HCT116 (cell line): Measurements from ENCODE around the gene TNRC18. TPM values are rescaled to one million over a fixed set of nuclear protein-coding genes. Genes with fewer than 3 reads are reported as not detected.

ENCODE experiments used
- ATAC-seq: fragments of 200-7000 bp; cut with Tn5 transposase; 2 replicates; pipeline ENCODE4 v1.9.1; 2020; ENCODE audit warnings: mild to moderate bottlenecking, moderate library complexity
- BruUV-seq: library from RNA; stranded (reverse); fragments of 400-500 nt; replicated peaks from 2 replicates; lab custom pipeline; 2021; lab: Mats Ljungman, UMichigan
- CTCF ChIA-PET: fragments of 300-600 bp; sonication (Branson Sonifier 250); formaldehyde crosslinking; loops from one replicate; lab custom pipeline; 2021; ENCODE audit warnings: antibody characterized with exemption; lab: Charles Lee
- POLR2A ChIA-PET: fragments of 300-600, 350-600 bp; sonication (Branson Sonifier 250); formaldehyde crosslinking; loops from one replicate; lab custom pipeline; 2021; ENCODE audit warnings: antibody characterized with exemption; lab: Charles Lee
- RAD21 ChIA-PET, 2 experiments: fragments of 300-600 bp; sonication (Branson Sonifier 250); formaldehyde crosslinking; loops; one replicate each; lab custom pipeline; 2023; ENCODE audit warnings: low total read pairs in 2 of 2; ENCODE audit not compliant: uncharacterized antibody in 2 of 2, unreplicated experiment in 2 of 2, low non-redundant PET in 1 of 2; lab: Charles Lee
- DNase-seq: peaks from one replicate; pipeline ENCODE4 v3.0.0-alpha.2; 2010; ENCODE audit warnings: low read depth, low spot score
- H2AFZ ChIP-seq: fragments of 200-600 bp; shearing (Covaris generic), sonication (generic); 2 replicates; pipeline ENCODE4 v1.6.1; 2017; ENCODE audit warnings: low read depth, mixed run types, mixed read lengths, antibody characterized with exemption, low read length; ENCODE audit not compliant: poor library complexity, severe bottlenecking
- H3K27ac ChIP-seq: 2 replicates; pipeline ENCODE4 v1.5.1; 2012; ENCODE audit warnings: low read depth, low read length
- H3K27me3 ChIP-seq: fragments of 200-600 bp; sonication (generic); 2 replicates; pipeline ENCODE4 v1.6.1; 2016; ENCODE audit warnings: mixed run types, low read length, mixed read lengths; ENCODE audit not compliant: insufficient read depth
- H3K36me3 ChIP-seq, 2 experiments: fragments of 200-500 bp in 1 of 2; fragments of 200-600 bp in 1 of 2; sonication (Bioruptor generic) in 1 of 2; sonication (generic) in 1 of 2; 2 replicates each; pipeline versions ENCODE4 v1.5.1 to v1.6.1; 2014 to 2016; ENCODE audit warnings: low read length in 2 of 2, inconsistent platforms in 1 of 2, mixed read lengths in 1 of 2, mixed run types in 1 of 2; ENCODE audit not compliant: insufficient read depth in 2 of 2, control insufficient read depth in 1 of 2
- H3K4me1 ChIP-seq, 2 experiments: fragments of 200-600 bp in 1 of 2; sonication (generic) in 1 of 2; 2 replicates each; pipeline versions ENCODE4 v1.5.1 to v1.6.1; 2012 to 2017; ENCODE audit warnings: low read length in 2 of 2, inconsistent platforms in 1 of 2, mild to moderate bottlenecking in 1 of 2, mixed read lengths in 1 of 2, mixed run types in 1 of 2, moderate library complexity in 1 of 2; ENCODE audit not compliant: insufficient read depth in 2 of 2, control insufficient read depth in 1 of 2
- H3K4me2 ChIP-seq: fragments of 200-600 bp; sonication (generic); 2 replicates; pipeline ENCODE4 v1.6.1; 2017; ENCODE audit warnings: mixed run types, low read length, mixed read lengths
- H3K4me3 ChIP-seq, 2 experiments: fragments of 200-600 bp in 1 of 2; sonication (generic) in 1 of 2; replicated peaks in 1 of 2; 2 replicates each; pipeline ENCODE4 v1.5.1; 2011 to 2016; ENCODE audit warnings: low read length in 2 of 2, control low read depth in 1 of 2, low read depth in 1 of 2, mild to moderate bottlenecking in 1 of 2, mixed read lengths in 1 of 2, mixed run types in 1 of 2
- H3K79me2 ChIP-seq: fragments of 200-600 bp; sonication (generic); 2 replicates; pipeline ENCODE4 v1.6.1; 2017; ENCODE audit warnings: mild to moderate bottlenecking, mixed run types, low read length, moderate library complexity, mixed read lengths; ENCODE audit not compliant: insufficient read depth
- H3K9ac ChIP-seq: fragments of 200-600 bp; sonication (generic); 2 replicates; pipeline ENCODE4 v1.6.1; 2016; ENCODE audit warnings: low read length, mixed read lengths
- H3K9me2 ChIP-seq: fragments of 200-600 bp; sonication (generic), shearing (Covaris generic); 2 replicates; pipeline ENCODE4 v1.6.1; 2017; ENCODE audit warnings: mixed run types, mild to moderate bottlenecking, moderate library complexity; ENCODE audit not compliant: insufficient read depth
- H3K9me3 ChIP-seq, 2 experiments: fragments of 200-500 bp in 1 of 2; fragments of 200-600 bp in 1 of 2; sonication (Bioruptor generic) in 1 of 2; sonication (generic) in 1 of 2; 2 replicates each; pipeline ENCODE4 v1.6.1; 2014 to 2017; ENCODE audit warnings: low read length in 2 of 2, mixed read lengths in 2 of 2, inconsistent platforms in 1 of 2, low read depth in 1 of 2, mild to moderate bottlenecking in 1 of 2, mixed run types in 1 of 2, moderate library complexity in 1 of 2; ENCODE audit not compliant: control insufficient read depth in 1 of 2, insufficient read depth in 1 of 2
- H4K20me1 ChIP-seq: fragments of 200-600 bp; sonication (generic), shearing (Covaris generic); 2 replicates; pipeline ENCODE4 v1.6.1; 2017; ENCODE audit warnings: mixed run types, mild to moderate bottlenecking, moderate library complexity; ENCODE audit not compliant: insufficient read depth
- CBX3 ChIP-seq: IDR thresholded peaks from 2 replicates; pipeline ENCODE4 v1.6.1; 2012; ENCODE audit warnings: low read depth
- EGR1 ChIP-seq: IDR thresholded peaks from 2 replicates; pipeline ENCODE4 v1.6.1; 2012; ENCODE audit warnings: low read depth
- ELF1 ChIP-seq: IDR thresholded peaks from 2 replicates; pipeline ENCODE4 v1.6.1; 2012; ENCODE audit warnings: low read depth, borderline replicate concordance
- EZH2phosphoT487 ChIP-seq: fragments of 200-600 bp; IDR thresholded peaks from 2 replicates; pipeline ENCODE4 v1.6.1; 2018; ENCODE audit warnings: antibody characterized with exemption, borderline replicate concordance
- POLR2A ChIP-seq: IDR thresholded peaks from 2 replicates; pipeline ENCODE4 v1.7.0; 2011; ENCODE audit warnings: borderline replicate concordance; ENCODE audit not compliant: insufficient read depth, insufficient read length; ENCODE audit errors: extremely low read depth
- POLR2AphosphoS5 ChIP-seq: IDR thresholded peaks from 2 replicates; pipeline ENCODE4 v1.6.1; 2011; ENCODE audit warnings: mild to moderate bottlenecking, low read depth, low read length, moderate library complexity
- RAD21 ChIP-seq: IDR thresholded peaks from 2 replicates; pipeline ENCODE4 v1.6.1; 2012; ENCODE audit warnings: low read depth, mild to moderate bottlenecking
- SP1 ChIP-seq: IDR thresholded peaks from 2 replicates; pipeline ENCODE4 v1.6.1; 2012; ENCODE audit warnings: low read depth
- YY1 ChIP-seq: IDR thresholded peaks from 2 replicates; pipeline ENCODE4 v1.6.1; 2011; ENCODE audit warnings: low read length, low read depth, moderate library complexity, mild to moderate bottlenecking; ENCODE audit not compliant: insufficient replicate concordance; ENCODE audit errors: extremely low read depth
- ZFX ChIP-seq: fragments of 450-650 bp; IDR thresholded peaks from 2 replicates; pipeline ENCODE4 v1.6.1; 2017
- ZNF274 ChIP-seq: fragments of 200-500 bp; sonication (Bioruptor generic); IDR thresholded peaks from 2 replicates; pipeline ENCODE4 v1.6.1; 2014; ENCODE audit warnings: mild to moderate bottlenecking, low read depth, low read length, inconsistent platforms
- intact Hi-C: fragments of 100-400 bp; cut with micrococcal nuclease; formaldehyde crosslinking; loops from 2 replicates; pipeline ENCODE4 v1.10.0; 2022
- total RNA-seq: library from RNA; stranded (reverse); gene quantifications from one replicate; pipeline ENCODE4 v1.2.1, GENCODE V29; 2021; ENCODE audit not compliant: unreplicated experiment

TNRC18 gene
- total RNA-seq, 1 experiment from 2014 or later, result 101 TPM

DNA sequence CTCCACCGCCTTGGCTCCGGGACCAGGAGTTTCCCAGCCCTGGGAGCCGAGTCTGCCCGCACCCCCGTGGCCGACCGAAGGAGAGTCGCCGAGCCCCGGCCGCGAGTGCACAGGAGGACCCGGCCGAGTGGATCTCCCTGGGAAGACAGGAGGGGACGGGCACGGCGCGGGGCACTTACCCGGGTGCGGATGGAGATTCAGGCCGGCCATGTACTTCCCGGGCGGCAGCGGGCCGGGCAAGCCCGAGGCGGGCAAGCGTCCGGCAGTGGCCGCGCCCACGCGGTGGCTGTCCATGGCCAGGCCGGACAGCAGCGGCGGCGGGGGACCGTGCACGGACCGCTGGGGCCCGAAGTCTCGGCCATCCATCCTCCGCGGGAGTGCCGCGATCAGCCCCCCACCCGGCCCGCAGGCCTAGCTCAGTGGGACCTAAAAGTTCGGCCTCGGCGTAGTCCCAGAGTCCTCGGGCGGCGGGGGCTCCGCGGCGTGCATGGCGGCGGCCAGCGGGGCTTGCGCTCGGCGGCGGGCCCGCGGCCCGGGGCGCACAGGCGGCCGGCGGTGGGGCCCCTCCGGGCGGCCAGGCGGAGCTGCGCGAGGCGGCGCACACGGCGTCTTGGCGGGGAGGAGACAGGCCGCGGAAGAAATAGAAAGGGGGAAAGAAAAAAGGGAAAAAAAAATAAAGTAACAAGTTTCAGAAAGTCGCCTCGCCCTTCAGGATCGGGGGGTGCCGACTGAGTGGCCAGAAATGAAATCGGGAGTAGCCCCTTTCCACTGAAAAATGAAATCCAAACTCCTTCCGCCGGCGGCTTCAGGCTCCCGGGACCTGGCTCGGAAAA lies 2.5 kb downstream of the TNRC18 start:
- H3K9me3 ChIP-seq, result no peaks in the 10 kb centered on the region
- H3K36me3 ChIP-seq, result no peaks in the 10 kb centered on the region

DNA sequence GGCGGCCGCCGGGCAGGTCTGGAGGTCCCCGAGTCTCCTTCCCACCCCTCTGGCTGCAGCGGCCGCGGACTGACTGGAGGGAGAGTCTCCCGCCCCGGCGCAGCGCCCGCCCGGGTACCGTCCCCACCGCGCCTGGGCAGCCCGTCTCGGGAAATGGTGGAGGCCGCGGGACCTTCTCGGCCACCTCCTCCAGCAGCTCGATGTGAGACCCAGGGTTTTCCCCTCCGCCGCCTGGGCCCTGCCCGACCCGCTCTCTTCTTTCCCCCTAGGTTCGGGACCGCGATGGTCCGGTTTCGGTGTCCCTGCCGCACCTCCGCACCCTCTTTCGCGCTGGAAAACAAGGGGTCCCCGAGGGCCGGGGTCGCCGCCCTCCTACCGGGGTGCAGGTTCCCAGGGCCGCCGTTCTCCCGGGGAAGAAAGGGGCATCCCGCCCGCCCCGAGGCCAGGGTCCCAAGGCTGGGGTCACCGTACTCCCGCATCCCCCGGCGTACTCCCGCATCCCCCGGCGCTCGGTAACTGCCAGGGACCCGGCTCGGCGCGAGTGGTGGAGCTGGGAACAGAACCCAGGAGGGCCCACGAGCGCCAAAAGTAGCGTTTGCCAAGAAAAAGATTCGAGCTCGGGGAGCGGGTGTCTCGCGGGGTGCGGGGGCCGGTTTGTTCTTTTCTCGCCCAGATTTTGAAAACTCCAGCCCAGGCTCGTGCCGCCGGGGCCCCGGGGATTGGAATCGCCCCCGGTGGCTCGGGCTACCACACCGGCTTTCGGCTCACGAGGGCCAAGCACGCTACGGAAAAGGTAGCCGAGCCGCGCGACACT lies 3.4 kb downstream of the TNRC18 start:
- Histone ChIP-seq H4K20me1 (no peaks in the 10 kb centered on the region), H3K4me2 (peak overlapping the region; percentile 82), H3K27ac (peak overlapping the region; percentile 100), H2AFZ (no peak overlapping the region), H3K4me3 (peak overlapping the region; percentile 83 to 91), H3K9ac (peak overlapping the region; percentile 95), H3K9me2 (no peaks in the 10 kb centered on the region)
- no TSS peak for BruUV-seq
- CTCF ChIA-PET, result no interaction called here
- ATAC-seq, result no peak
- no peak for DNase-seq
- TF ChIP-seq SP1, result no peak
- no peak for TF ChIP-seq POLR2AphosphoS5
- TF ChIP-seq ELF1, result no peak
- TF ChIP-seq RAD21, result no peak
- no peak for TF ChIP-seq POLR2A
- no peak for TF ChIP-seq ZNF274
- no peak for TF ChIP-seq YY1
- no peak for TF ChIP-seq CBX3
- TF ChIP-seq EZH2phosphoT487, result no peak
- TF ChIP-seq, all 23 proteins: peak for 0
- Histone ChIP-seq H3K79me2 (peaks cover 83% of the 10 kb centered on the region), H3K36me3 (no peaks in the 10 kb centered on the region), H3K9me3 (no peaks in the 10 kb centered on the region), H3K27me3 (no peaks in the 10 kb centered on the region), H3K4me1 (peaks cover 15 to 37% of the 10 kb centered on the region in 2 experiments)
- ChIA-PET POLR2A (no interaction called here), RAD21 (no interaction called here)
- intact Hi-C loops, result no loop called here

More for the DNA sequence above, 2.5 kb downstream of the TNRC18 start:
- Histone ChIP-seq H3K9ac (peak overlapping the region; percentile 95), H3K4me3 (peak overlapping the region; percentile 83 to 91), H3K27ac (peak overlapping the region; percentile 100), H4K20me1 (no peaks in the 10 kb centered on the region), H3K79me2 (peaks cover 88% of the 10 kb centered on the region), H3K9me2 (no peaks in the 10 kb centered on the region), H3K4me2 (peak overlapping the region; percentile 82), H3K27me3 (no peaks in the 10 kb centered on the region), H2AFZ (no peak overlapping the region), H3K4me1 (peaks cover 13 to 37% of the 10 kb centered on the region in 2 experiments)
- ATAC-seq, result no peak
- intact Hi-C loops, result no loop called here
- no TSS peak for BruUV-seq
- DNase-seq, result no peak
- RAD21 ChIA-PET, result interaction anchor here in 1 of 2 experiments (0.6 kb wide), 1 partner anchor 51 kb away, joined by 3 read pairs; no protein-coding TSS in a partner anchor
- POLR2A ChIA-PET, result interaction anchor here (3.6 kb wide), 1 partner anchor 24 kb away, joined by 18 read pairs; no protein-coding TSS in a partner anchor
- CTCF ChIA-PET, result no interaction called here
- TF ChIP-seq RAD21, result no peak
- no peak for TF ChIP-seq POLR2A
- TF ChIP-seq EGR1, result no peak
- TF ChIP-seq ZFX, result peak; percentile 80
- no peak for TF ChIP-seq YY1
- TF ChIP-seq CBX3, result no peak
- TF ChIP-seq ELF1, result no peak
